Posterior vena cava (tissue), 2 donors: ENCODE measurements around the gene RELN. TPM values are rescaled to one million over a fixed set of nuclear protein-coding genes. Genes with fewer than 3 reads are reported as not detected.

Experiments
- DNase-seq: peaks from one replicate; pipeline ENCODE4 v3.0.0-alpha.2; 2020; ENCODE audit warnings: low spot score
- intact Hi-C, 2 donors: fragments of 100-400 bp; cut with DNase I; formaldehyde crosslinking; loops; one replicate each; pipeline versions ENCODE4 v1.14.1 to v1.14.2; 2022 to 2023
- total RNA-seq, 2 donors: library from RNA; stranded (reverse); fragmentation: NEBNext Ultra II Directional; extraction: Animal tissue kit (Norgen Biotek cat#: 25700); gene quantifications; one replicate each; pipeline ENCODE4 v1.2.1, GENCODE V29; 2021
- donor health status: DM: yes; HTN: yes; CAD: no.
- donor health status: DM: yes; HTN: yes; CAD: no.

Gene RELN
- total RNA-seq, 2 donors from 2014 or later: 5.0 to 6.2 TPM

DNA sequence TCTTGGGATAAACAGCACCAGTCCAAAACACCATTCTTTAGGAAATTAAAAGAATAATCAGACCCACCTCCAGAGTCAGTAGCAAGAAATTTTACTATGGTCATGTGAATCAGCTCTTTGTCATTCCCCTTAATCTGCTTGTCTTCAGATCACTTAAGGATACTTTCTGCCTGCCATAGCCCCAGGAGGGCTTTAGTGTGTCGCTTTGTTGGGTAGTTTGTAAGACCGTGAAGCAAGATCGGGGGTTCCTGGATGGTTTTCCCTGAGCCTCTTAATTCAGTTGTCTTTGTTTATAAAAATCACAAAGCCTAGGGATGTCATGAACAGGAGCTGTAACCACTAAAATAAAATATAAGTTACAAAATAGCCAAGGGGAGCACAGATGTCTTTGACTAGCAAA is 223.6 kb downstream of the RELN start:
- no peak for DNase-seq
- intact Hi-C loops: no loop called here

DNA sequence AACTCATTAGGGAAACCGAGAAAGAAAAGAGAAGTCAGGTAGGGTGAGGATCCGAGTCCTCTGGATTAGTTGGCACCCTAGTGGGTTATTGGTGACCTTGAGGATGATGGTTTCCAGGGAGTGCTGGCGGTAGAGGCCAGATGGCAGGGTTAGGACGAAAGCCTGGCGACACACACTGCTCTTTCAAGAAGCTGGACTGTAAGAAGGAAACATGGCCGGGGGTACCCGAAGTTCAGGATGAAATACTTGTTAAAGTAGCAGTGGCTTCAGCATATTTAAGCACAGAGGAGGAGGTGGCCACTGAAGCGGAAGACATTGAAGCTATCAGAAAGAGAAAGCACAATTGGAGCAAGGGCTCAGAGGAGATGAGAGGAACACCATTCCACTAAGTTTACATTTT is 224.6 kb downstream of the RELN start:
- intact Hi-C loops: no loop called here
- no peak for DNase-seq

DNA sequence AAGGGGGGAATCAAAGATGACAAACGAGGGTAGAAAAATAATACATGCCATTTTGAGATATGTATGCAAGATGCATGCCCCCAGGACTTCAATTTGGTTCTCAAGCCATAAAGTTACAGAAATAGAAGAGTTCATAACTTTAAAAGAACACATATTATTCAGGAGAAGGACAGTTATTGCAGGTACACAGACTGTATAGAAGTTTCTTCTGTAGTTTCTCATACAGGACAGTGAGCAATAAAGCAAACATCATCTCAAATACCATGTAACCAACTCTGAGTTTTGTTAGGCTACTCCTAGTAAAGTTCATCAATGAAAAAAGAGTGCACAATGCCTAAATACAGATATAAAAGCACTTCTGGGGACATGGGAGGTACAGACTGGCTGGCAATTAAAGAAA is 226.6 kb downstream of the RELN start:
- intact Hi-C loops: no loop called here
- DNase-seq: no peak

- intact Hi-C loops: no loop called here
- DNase-seq: no peak
These were observed 227.2 kb downstream of the RELN start for GRCh38 chr7:103762065-103762760.

- intact Hi-C loops: no loop called here
- no peak for DNase-seq
These were observed 236.5 kb downstream of the RELN start for GRCh38 chr7:103752995-103753394.

GRCh38 chr7:103751311-103751880 is 238.1 kb downstream of the RELN start:
- intact Hi-C loops: no loop called here
- no peak for DNase-seq

GRCh38 chr7:103748680-103749079 is 240.8 kb downstream of the RELN start:
- no peak for DNase-seq
- intact Hi-C loops: no loop called here

- intact Hi-C loops: no loop called here
- no peak for DNase-seq
These were observed 254.1 kb downstream of the RELN start for GRCh38 chr7:103735377-103735776.

GRCh38 chr7:103731169-103731568 is 258.3 kb downstream of the RELN start:
- intact Hi-C loops: no loop called here
- DNase-seq: no peak

DNA sequence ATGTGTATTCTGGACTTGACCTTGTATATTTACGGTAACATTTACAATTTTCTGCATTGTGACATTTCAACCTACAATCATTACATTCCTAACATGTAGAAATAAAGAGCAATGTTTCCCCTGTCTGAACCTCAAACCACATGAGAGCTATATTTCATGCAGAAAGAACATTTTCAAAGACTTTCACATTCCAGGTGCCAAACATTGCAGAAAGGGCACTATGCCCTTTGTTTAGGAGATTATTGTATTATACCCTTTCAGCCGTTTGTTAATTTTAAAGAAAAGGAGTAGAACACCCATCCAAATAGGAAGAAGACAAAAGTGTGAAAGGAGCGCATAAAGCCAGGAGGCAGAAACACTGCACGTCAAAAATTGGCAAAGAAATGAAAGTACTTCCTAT is 260.4 kb downstream of the RELN start:
- DNase-seq: no peak
- intact Hi-C loops: no loop called here

- intact Hi-C loops: no loop called here
- no peak for DNase-seq
These were observed 261.4 kb downstream of the RELN start for GRCh38 chr7:103727982-103728610.

- intact Hi-C loops: no loop called here
- DNase-seq: no peak
These were observed 270.4 kb downstream of the RELN start for GRCh38 chr7:103719070-103719469.

DNA sequence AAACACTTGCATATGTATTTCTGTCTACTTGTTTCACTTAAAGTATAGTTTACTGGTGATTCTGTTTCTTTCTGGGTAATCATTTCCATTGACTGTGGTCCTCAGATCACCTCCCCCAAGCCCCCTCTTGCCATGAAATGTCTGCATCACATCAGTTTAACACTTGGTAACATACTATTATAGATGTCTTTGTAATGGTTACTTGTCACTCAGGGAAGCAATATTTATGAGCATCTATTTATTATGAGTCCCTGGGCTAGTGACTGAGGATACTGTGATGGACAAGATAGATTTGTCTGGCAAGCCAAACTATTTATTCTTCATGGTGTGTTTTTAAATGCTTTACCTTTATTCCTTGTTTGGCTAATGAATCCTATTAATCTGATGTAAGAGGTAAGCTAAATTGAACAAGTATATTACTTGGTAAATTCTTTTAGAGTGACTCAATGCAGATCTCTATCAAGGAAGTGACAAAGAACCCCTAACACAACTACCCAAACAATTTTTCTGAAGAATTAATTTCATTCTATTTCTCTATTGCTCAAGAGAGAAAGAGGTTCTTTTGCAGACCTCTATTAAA is 270.9 kb downstream of the RELN start:
- no peak for DNase-seq
- intact Hi-C loops: no loop called here

DNA sequence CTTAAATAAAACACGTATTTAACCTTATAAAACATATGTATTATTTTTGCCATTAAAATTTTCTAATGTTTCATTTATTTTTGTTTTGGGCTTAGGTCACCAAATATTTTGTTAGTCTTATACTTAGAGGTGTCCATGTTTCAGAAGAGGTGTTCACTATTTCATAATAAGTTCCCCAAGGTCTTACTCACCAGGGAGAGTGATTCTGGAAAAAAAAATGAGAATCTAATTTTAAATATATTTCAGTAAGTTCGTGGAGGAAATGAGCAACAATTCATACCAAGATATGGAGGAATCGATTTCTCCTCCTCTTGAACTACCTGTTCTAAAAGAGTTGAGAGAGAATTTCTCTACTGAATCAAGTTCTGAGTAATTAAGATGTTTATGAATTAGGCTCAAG is 271.9 kb downstream of the RELN start:
- intact Hi-C loops: no loop called here
- no peak for DNase-seq

GRCh38 chr7:103715376-103716120 is 273.9 kb downstream of the RELN start:
- intact Hi-C loops: no loop called here

GRCh38 chr7:103714376-103714927 is 275.0 kb downstream of the RELN start:
- intact Hi-C loops: no loop called here
- DNase-seq: no peak

More at GRCh38 chr7:103715376-103716120, 273.9 kb downstream of the RELN start:
- no peak for DNase-seq

GRCh38 chr7:103712991-103713778 is 276.3 kb downstream of the RELN start:
- intact Hi-C loops: no loop called here
- DNase-seq: no peak

GRCh38 chr7:103711413-103711812 is 278.0 kb downstream of the RELN start:
- no peak for DNase-seq
- intact Hi-C loops: no loop called here

GRCh38 chr7:103710247-103710646 is 279.2 kb downstream of the RELN start:
- no peak for DNase-seq
- intact Hi-C loops: no loop called here
